ES-I3 (cell line): ENCODE measurements around the gene FAM20C.

ENCODE experiments used
- H3K36me3 ChIP-seq: 2 replicates; pipeline ENCODE4 v1.6.1; 2013; ENCODE audit warnings: mild to moderate bottlenecking, low read length, control low read depth, moderate library complexity; ENCODE audit not compliant: insufficient read depth
- H3K4me1 ChIP-seq: 2 replicates; pipeline ENCODE4 v1.6.1; 2013; ENCODE audit warnings: mild to moderate bottlenecking, control low read depth, low read length; ENCODE audit not compliant: insufficient read depth
- H3K9ac ChIP-seq: 2 replicates; pipeline ENCODE4 v1.6.1; 2013; ENCODE audit warnings: low read depth, mild to moderate bottlenecking, low read length, moderate library complexity
- H3K9me3 ChIP-seq: 2 replicates; pipeline ENCODE4 v1.6.1; 2013; ENCODE audit warnings: mild to moderate bottlenecking, low read length, moderate library complexity; ENCODE audit not compliant: control insufficient read depth, insufficient read depth

Gene FAM20C

DNA sequence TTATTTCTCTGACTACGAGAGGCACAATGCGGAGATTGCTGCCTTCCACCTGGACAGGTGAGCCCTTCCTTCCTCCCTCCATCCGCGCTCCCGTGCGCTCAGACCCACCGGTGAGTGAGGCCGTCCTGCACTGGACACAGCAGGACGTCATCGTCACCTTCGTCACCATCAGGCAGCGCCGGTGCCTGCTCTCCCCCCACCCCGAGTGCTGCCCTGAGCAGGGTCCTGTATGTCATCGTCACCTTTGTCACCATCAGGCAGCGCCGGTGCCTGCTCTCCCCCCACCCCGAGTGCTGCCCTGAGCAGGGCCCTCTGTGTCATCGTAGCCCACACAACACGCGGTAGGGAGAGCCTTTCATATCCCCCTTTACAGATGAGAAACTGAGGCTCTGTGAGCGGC, 54.1 kb downstream of the FAM20C start:
- Histone ChIP-seq H3K4me1 (no peaks in the 10 kb centered on the region), H3K36me3 (no peaks in the 10 kb centered on the region; the same call in 1 of the 2 replicates), H3K9ac (no peak overlapping the region), H3K9me3 (no peaks in the 10 kb centered on the region)

DNA sequence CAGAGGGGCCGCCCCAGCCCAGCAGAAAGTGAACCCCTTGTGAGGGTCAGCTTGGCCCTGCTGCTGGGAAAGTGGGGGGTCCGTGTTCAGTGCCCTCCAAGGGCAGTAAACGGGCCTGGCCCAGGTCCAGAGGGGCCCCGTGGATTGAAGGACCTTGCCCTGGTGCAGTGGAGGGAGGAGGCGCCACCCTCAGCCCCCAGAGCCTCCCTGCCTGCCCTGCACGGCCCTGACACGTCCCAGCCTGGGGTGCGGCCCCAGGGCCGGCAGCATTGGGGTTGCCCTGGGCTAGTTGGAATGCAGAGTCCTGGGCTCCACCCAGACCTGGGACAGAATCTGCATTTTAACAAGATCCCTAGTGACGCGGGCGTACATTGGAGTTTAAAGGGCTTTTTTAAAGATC, 54.8 kb downstream of the FAM20C start:
- H3K36me3 ChIP-seq, result no peaks in the 10 kb centered on the region; the same call in 1 of the 2 replicates
- H3K9ac ChIP-seq, result no peak overlapping the region
- H3K9me3 ChIP-seq, result no peaks in the 10 kb centered on the region
- H3K4me1 ChIP-seq, result no peaks in the 10 kb centered on the region

- H3K36me3 ChIP-seq, result no peaks in the 10 kb centered on the region; the same call in 1 of the 2 replicates
Observed at GRCh38 chr7:247636-248035, 55.3 kb downstream of the FAM20C start.

DNA sequence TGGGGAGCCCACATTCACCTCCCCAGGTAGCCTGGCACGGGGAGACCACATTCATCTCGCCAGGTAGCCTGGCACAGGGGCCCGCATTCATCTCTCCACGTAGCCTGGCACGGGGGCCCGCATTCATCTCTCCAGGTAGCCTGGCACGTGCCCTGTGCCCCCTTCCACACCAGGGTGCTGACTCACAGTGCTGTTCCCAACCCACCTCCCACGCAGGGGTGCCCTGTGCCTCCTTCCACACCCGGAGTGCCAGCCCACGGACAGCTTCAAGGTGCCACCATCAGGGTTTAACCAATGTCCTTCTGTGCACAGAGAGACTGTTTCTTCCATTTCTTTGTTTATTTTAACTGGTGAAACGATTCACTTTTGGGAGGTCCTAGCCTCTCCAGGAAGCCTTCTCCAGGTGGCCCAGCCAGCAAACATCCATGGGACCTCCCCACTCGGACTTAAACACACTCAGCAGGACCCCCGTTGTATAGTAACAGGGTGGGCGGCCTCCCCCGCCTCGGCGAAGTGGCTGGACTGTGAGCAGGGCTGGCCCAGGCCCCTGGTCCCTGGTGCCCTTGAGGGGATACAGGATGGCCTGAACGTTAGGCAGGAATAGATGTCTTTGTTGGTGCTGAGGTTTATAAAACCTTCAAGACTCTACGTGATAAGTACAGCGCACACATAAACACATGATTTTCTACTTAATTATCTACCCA, 56.5 kb downstream of the FAM20C start:
- Histone ChIP-seq H3K4me1 (no peaks in the 10 kb centered on the region), H3K9me3 (no peaks in the 10 kb centered on the region), H3K36me3 (no peaks in the 10 kb centered on the region; the same call in 1 of the 2 replicates), H3K9ac (no peak overlapping the region)

More at GRCh38 chr7:247636-248035, 55.3 kb downstream of the FAM20C start:
- no peak overlapping the region for H3K9ac ChIP-seq
- H3K9me3 ChIP-seq, result no peaks in the 10 kb centered on the region
- no peaks in the 10 kb centered on the region for H3K4me1 ChIP-seq

- no peaks in the 10 kb centered on the region for H3K4me1 ChIP-seq
- no peak overlapping the region for H3K9ac ChIP-seq
- peaks cover 3% of the 10 kb centered on the region; the same call in 1 of the 2 replicates for H3K9me3 ChIP-seq
- no peaks in the 10 kb centered on the region; the same call in 1 of the 2 replicates for H3K36me3 ChIP-seq
Observed at GRCh38 chr7:249989-250388, 57.6 kb downstream of the FAM20C start.

GRCh38 chr7:250523-250922, 58.2 kb downstream of the FAM20C start:
- H3K4me1 ChIP-seq, result no peaks in the 10 kb centered on the region
- H3K9me3 ChIP-seq, result peaks cover 5% of the 10 kb centered on the region; the same call in 1 of the 2 replicates
- H3K36me3 ChIP-seq, result no peaks in the 10 kb centered on the region; the same call in 1 of the 2 replicates
- no peak overlapping the region for H3K9ac ChIP-seq

DNA sequence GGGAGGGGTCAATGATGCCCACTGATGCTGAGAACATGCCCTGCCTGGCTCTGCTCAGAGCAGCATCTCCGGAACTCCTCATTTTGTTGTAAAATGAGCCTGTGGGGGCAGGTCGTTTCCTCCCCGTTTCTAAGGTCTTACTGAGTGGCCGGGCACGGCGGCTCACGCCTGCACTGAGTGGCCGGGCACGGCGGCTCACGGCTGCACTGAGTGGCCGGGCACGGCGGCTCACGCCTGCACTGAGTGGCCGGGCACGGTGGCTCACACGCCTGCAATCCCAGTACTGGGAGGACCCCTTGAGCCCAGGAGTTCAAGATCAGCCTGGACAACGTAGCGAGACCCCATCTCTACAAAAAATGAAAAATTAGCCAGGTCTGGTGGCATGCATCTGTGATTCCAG, 58.6 kb downstream of the FAM20C start:
- Histone ChIP-seq H3K36me3 (no peaks in the 10 kb centered on the region; the same call in 1 of the 2 replicates), H3K9me3 (peaks cover 10% of the 10 kb centered on the region; the same call in 1 of the 2 replicates), H3K9ac (no peak overlapping the region), H3K4me1 (no peaks in the 10 kb centered on the region)

DNA sequence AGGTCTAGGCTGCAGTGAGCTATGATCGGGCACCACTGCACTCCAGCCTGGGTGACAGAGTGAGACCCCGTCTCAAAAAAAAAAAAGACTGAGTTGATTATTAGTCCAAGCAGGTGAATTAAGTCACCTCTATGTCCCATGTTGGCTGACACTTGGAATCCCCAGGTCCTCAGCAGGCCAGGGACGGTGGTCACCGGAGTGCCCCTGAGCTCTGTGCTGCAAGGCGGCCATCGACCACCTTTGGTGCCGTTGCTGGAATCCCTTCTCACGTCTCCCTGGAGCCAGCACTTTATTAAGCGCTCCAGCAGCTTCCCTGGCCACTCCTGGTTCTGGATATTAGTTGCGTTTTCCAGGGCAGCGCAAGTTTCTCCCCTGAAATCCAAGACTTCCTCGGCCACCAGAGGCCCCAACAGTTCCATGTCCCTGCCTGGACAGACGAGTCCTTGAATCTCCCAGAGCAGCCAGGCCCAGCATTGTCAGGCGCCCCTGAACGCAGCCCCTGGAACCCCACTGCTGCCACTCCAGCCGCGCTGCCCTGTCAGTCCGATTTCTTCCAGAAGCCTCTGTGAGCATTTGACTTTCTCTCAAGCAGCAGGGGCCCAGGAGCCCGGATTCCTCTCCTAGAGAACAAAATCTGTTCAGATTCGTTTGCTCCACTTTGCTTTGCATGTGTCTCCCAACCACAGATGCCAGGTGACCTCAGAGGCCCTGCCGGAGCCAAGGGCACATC, 59.2 kb downstream of the FAM20C start:
- no peaks in the 10 kb centered on the region for H3K4me1 ChIP-seq
- peaks cover 11% of the 10 kb centered on the region; the same call in 1 of the 2 replicates for H3K9me3 ChIP-seq
- H3K36me3 ChIP-seq, result no peaks in the 10 kb centered on the region; the same call in 1 of the 2 replicates
- H3K9ac ChIP-seq, result no peak overlapping the region

GRCh38 chr7:252216-252965, 60.0 kb downstream of the FAM20C start:
- Histone ChIP-seq H3K36me3 (no peaks in the 10 kb centered on the region; the same call in 1 of the 2 replicates), H3K9me3 (peaks cover 11% of the 10 kb centered on the region; the same call in 1 of the 2 replicates), H3K9ac (no peak overlapping the region), H3K4me1 (no peaks in the 10 kb centered on the region)

DNA sequence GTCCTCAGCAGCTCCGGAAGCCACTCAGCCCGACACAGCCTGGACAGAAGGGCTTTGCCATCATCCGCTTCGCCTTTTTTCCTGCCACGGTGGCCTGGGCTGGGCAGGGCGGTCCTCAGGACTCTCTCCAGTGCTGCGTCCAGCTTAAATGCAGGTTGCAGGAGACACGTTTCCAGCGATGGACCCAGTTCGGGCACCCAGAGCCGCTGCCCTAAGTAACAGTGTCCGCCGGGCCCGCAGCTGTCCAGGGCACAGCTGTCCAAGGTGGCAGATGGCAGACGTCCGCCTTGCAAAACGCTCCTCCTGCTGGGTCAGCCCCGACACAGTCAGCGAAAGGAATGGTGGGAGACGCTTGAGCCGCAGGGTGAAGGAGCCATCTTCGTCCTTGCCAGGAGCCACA, 60.6 kb downstream of the FAM20C start:
- H3K36me3 ChIP-seq, result no peaks in the 10 kb centered on the region; the same call in 1 of the 2 replicates
- peaks cover 11% of the 10 kb centered on the region; the same call in 1 of the 2 replicates for H3K9me3 ChIP-seq
- H3K4me1 ChIP-seq, result no peaks in the 10 kb centered on the region
- no peak overlapping the region for H3K9ac ChIP-seq

GRCh38 chr7:253581-254336, 61.4 kb downstream of the FAM20C start:
- H3K9ac ChIP-seq, result no peak overlapping the region
- H3K9me3 ChIP-seq, result peaks cover 11% of the 10 kb centered on the region; the same call in 1 of the 2 replicates
- H3K36me3 ChIP-seq, result no peaks in the 10 kb centered on the region; the same call in 1 of the 2 replicates
- H3K4me1 ChIP-seq, result no peaks in the 10 kb centered on the region

GRCh38 chr7:254337-255037, 62.1 kb downstream of the FAM20C start:
- Histone ChIP-seq H3K4me1 (no peaks in the 10 kb centered on the region), H3K9ac (no peak overlapping the region), H3K9me3 (peaks cover 11% of the 10 kb centered on the region; the same call in 1 of the 2 replicates), H3K36me3 (no peaks in the 10 kb centered on the region; the same call in 1 of the 2 replicates)

DNA sequence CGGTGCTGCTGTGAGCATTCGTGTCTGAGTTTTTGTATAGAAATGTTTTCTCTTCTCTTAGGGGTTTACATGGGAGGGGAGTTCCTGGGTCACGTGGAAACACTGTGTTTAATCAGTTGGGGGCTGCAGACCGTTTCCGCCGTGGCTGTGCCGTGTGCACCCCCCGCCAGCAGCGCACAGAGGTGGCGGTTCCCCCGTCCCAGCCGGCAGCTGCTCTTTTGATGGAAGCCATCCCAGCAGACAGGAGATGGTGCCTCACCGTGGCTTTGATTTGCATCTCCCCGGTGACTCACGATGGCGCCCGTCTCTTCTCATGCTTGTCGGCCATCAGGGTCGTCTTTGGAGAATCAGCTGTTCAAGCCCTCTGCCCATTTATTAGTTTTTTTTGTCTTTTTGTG, 62.7 kb downstream of the FAM20C start:
- Histone ChIP-seq H3K9me3 (peaks cover 11% of the 10 kb centered on the region; the same call in 1 of the 2 replicates), H3K4me1 (no peaks in the 10 kb centered on the region), H3K36me3 (no peaks in the 10 kb centered on the region; the same call in 1 of the 2 replicates), H3K9ac (no peak overlapping the region)
